SH-SY5Y (cell line): ENCODE measurements around the gene TRAPPC4.
A peak's percentile ranks its signal among the peaks of the same experiment; 100 is the strongest.

ENCODE experiments used
- GATA2 ChIP-seq: IDR thresholded peaks from 2 replicates; pipeline ENCODE4 v1.6.1; 2011; ENCODE audit warnings: mild to moderate bottlenecking, low read depth, low read length
- GATA3 ChIP-seq: IDR thresholded peaks from 2 replicates; pipeline ENCODE4 v1.6.1; 2011; ENCODE audit warnings: low read depth, mild to moderate bottlenecking, low read length, moderate library complexity

Gene TRAPPC4

DNA sequence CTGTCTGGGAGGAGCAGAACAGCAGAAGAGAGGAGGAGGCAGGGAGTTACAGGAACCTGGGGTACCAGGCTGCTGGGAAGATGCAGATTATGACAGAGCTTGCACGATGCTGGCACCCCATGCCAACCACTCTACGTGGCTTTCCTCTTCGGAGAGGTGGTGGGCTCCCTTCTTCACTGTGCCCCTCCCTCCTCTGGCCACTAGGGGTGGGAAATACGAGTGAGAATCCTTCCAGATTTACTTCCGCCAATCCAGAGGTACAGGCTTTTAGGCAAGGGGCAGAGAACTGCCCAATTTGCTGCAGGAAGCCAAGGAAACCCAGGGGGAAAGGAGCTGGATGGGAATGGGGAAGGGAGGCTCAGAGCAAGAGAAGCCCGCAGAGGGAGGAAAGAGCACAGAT is 26.1 kb downstream of the TRAPPC4 start:
- TF ChIP-seq GATA2, result no peak
- no peak for TF ChIP-seq GATA3

- TF ChIP-seq GATA2 (no peak), GATA3 (no peak)
These were observed 27.9 kb downstream of the TRAPPC4 start for GRCh38 chr11:119046489-119046888.

DNA sequence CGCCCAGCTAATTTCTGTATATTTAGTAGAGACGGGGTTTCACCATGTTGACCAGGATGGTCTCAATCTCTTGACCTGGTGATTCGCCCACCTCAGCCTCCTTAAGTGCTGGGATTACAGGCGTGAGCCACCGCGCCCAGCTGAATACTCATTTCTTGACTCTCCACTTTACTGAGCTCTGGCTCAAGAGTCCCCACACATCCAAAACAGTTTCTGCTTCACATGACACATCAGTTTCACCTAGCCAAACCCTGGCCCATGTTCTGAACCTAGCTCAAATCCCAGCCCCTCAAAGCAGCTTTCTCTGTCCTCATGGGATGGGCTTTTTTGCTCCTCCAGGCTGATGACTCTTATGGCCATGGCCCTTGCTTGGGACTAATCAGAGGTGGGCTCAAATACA is 28.6 kb downstream of the TRAPPC4 start:
- TF ChIP-seq GATA2 (no peak), GATA3 (no peak)

DNA sequence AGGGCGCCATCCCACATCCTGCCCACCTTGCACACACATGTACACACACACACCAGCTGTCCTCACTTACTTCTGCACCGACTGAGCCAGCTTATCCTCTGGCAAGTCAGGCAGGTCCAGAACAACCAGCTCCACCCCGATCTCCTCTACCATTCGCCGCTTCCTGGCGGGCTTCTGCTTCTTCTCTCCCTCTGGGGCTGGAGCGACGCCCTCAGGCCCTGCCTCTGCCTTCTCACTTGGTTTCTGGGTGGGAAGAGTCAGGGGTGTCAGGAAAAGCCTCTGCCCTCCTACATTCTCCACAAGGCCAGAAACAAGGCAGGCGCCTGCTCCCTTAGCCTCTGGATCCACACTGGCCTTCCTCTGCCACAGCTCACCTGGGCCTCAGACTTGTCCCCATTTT is 30.1 kb downstream of the TRAPPC4 start:
- no peak for TF ChIP-seq GATA2
- TF ChIP-seq GATA3, result no peak

DNA sequence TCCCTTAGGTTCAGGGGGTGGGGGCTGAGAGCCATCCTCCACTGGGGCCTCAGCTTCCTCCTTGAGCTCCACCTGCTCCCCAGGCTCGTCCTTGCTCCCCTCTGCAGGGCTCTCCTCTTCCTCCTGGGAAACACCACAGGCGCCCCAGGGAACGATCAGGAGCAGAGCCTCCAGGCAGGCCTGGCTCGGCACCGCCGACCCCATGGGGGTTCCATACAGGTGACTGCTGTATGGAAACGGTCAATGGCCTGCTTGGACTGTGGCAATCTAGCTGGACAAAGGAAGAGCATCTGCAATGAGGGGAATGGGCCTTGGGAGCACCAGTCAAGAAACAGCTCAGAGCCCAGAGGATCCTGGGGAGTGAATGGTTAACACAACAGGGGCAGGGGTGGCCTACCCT is 30.5 kb downstream of the TRAPPC4 start:
- TF ChIP-seq GATA3 (no peak), GATA2 (no peak)

- TF ChIP-seq GATA2 (no peak), GATA3 (no peak)
These were observed 33.0 kb downstream of the TRAPPC4 start for GRCh38 chr11:119051440-119052162.

- no peak for TF ChIP-seq GATA2
- TF ChIP-seq GATA3, result no peak
These were observed 33.7 kb downstream of the TRAPPC4 start for GRCh38 chr11:119052163-119052814.

DNA sequence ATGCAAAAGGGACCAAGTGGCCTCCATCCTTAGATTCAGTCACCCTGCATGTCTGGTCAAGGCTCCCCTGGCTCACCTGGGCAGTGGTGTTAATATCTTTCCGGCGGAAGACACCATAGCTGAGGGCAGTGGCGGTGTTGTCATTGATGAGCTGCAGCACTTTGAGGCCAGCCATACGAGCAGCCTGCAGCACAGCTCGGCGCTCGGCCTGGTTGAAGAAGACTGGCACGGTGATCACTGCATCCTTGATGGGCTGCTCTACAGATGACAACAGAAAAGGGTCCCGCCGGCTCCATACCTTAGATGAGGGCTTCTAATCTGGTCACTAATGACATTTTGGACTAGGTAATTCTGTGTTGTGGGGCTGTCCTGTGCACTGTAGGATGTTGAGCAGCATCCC is 35.9 kb downstream of the TRAPPC4 start:
- no peak for TF ChIP-seq GATA3
- no peak for TF ChIP-seq GATA2

- TF ChIP-seq GATA3 (no peak), GATA2 (no peak)
These were observed 37.3 kb downstream of the TRAPPC4 start for GRCh38 chr11:119055901-119056300.

- TF ChIP-seq GATA2 (no peak), GATA3 (no peak)
These were observed 37.9 kb downstream of the TRAPPC4 start for GRCh38 chr11:119056421-119056999.

DNA sequence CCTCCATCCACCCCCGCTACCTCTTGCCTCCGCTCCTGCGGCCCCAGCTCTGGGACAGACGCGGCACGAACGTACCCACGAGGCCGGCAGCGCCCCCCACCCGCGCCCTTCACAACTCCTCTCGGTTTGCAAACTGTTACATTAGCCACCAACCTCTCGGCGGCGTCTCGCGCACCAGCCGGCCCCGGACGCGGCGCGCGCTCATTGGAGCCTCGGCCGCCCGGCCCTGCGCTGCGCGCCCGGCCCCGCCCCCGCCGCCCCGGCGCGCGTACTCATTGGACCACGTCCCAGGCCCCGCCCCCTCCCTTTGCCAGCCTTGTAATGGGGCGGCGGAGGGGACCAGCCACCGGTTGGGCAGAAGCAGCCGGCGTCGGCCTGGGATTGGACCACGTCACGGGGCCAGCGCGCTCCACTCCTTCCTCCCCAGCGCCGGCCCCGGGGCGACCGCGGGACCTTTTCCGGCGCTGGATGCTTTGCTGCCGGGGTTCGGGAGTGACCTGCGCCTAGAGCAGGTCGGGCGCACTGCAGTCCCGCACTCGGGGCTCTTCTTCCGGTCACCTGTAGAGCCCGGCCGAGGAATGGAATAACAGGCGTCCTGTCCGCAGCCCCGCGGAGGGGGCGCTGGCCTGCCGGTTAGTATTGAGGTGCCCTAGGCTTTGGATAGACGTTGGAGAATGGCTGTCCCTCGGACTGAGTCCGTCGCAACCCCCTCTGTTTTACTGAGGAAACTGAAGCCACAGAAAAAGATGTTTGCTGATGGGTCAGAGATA is 38.6 kb downstream of the TRAPPC4 start, which contains the start of gene HYOU1:
TSS of gene HYOU1 (minus strand) at position 206 of the 770 bp plus-strand sequence. CDS start 1,045 bp downstream, outside the sequence.
- TF ChIP-seq GATA3, result no peak
- peak; percentile 69 for TF ChIP-seq GATA2

- TF ChIP-seq GATA2, result no peak
- no peak for TF ChIP-seq GATA3
These were observed 42.7 kb downstream of the TRAPPC4 start for GRCh38 chr11:119061256-119061655.

- no peak for TF ChIP-seq GATA3
- no peak for TF ChIP-seq GATA2
These were observed 44.2 kb downstream of the TRAPPC4 start for GRCh38 chr11:119062779-119063178.

GRCh38 chr11:119065369-119065768 is 46.8 kb downstream of the TRAPPC4 start:
- TF ChIP-seq GATA3 (no peak), GATA2 (peak; percentile 62)
